HEK293 (cell line): ENCODE measurements around the gene ZSCAN2.
A peak's percentile ranks its signal among the peaks of the same experiment; 100 is the strongest.

Experiments used
- CTCF ChIA-PET: fragments of 350-600 bp; formaldehyde crosslinking; extraction: SDS; loops from one replicate; lab custom pipeline; 2021; ENCODE audit warnings: antibody characterized with exemption; lab: Yijun Ruan, JAX
- POLR2A ChIA-PET: fragments of 300-600 bp; formaldehyde crosslinking; extraction: SDS; loops from one replicate; lab custom pipeline; 2020; ENCODE audit warnings: antibody characterized with exemption, inconsistent platforms; lab: Yijun Ruan, JAX
- H3K27ac ChIP-seq: fragments of 200-500 bp; sonication (Bioruptor generic); 2 replicates; pipeline ENCODE4 v1.5.1; 2014; ENCODE audit warnings: low read depth, low read length, control low read depth, inconsistent platforms; ENCODE audit errors: extremely low read depth
- H3K36me3 ChIP-seq, 2 experiments: fragments of 200-500 bp in 1 of 2; sonication (Bioruptor generic) in 1 of 2; 1 replicate in 1 of 2; 2 replicates in 1 of 2; pipeline ENCODE4 v1.5.1; 2014 to 2017; ENCODE audit warnings: inconsistent platforms in 2 of 2, low read length in 2 of 2; ENCODE audit not compliant: control insufficient read depth in 2 of 2, insufficient read depth in 1 of 2
- H3K4me1 ChIP-seq: fragments of 200-500 bp; sonication (Bioruptor generic); 2 replicates; pipeline ENCODE4 v1.5.1; 2014; ENCODE audit warnings: mild to moderate bottlenecking, low read length, inconsistent platforms; ENCODE audit not compliant: control insufficient read depth, insufficient read depth
- H3K4me3 ChIP-seq: 2 replicates; pipeline ENCODE4 v1.5.1; 2011; ENCODE audit warnings: low read depth, mild to moderate bottlenecking, control low read depth, low read length, moderate library complexity
- H3K9me3 ChIP-seq: fragments of 200-500 bp; sonication (Bioruptor generic); 2 replicates; pipeline ENCODE4 v1.5.1; 2014; ENCODE audit warnings: low read depth, low read length, inconsistent platforms; ENCODE audit not compliant: control insufficient read depth, insufficient read depth
- CTCF ChIP-seq: fragments of 450-650 bp; formaldehyde crosslinking; IDR thresholded peaks from 2 replicates; pipeline ENCODE4 v1.5.1; 2016; ENCODE audit warnings: missing biosample characterization, missing genetic modification characterization
- PATZ1 ChIP-seq: fragments of 450-650 bp; formaldehyde crosslinking; IDR thresholded peaks from 2 replicates; pipeline ENCODE4 v1.5.1; 2016; ENCODE audit warnings: missing biosample characterization, missing genetic modification characterization
- SCRT1 ChIP-seq: fragments of 450-650 bp; formaldehyde crosslinking; IDR thresholded peaks from 2 replicates; pipeline ENCODE4 v1.5.1; 2016; ENCODE audit warnings: missing biosample characterization, missing genetic modification characterization, borderline replicate concordance
- SCRT2 ChIP-seq: fragments of 450-650 bp; formaldehyde crosslinking; IDR thresholded peaks from 2 replicates; pipeline ENCODE4 v1.5.1; 2016; ENCODE audit warnings: missing biosample characterization, missing genetic modification characterization
- SP2 ChIP-seq: fragments of 450-650 bp; formaldehyde crosslinking; IDR thresholded peaks from 2 replicates; pipeline ENCODE4 v1.5.1; 2016; ENCODE audit warnings: missing biosample characterization, missing genetic modification characterization
- YY2 ChIP-seq: fragments of 450-650 bp; formaldehyde crosslinking; IDR thresholded peaks from 2 replicates; pipeline ENCODE4 v1.5.1; 2016; ENCODE audit warnings: missing biosample characterization, missing genetic modification characterization
- ZBTB1 ChIP-seq: fragments of 450-650 bp; formaldehyde crosslinking; IDR thresholded peaks from 2 replicates; pipeline ENCODE4 v1.5.1; 2016; ENCODE audit warnings: missing biosample characterization, missing genetic modification characterization
- ZBTB17 ChIP-seq: fragments of 450-650 bp; formaldehyde crosslinking; IDR thresholded peaks from 2 replicates; pipeline ENCODE4 v1.5.1; 2016; ENCODE audit warnings: missing biosample characterization, missing genetic modification characterization
- ZBTB20 ChIP-seq: fragments of 450-650 bp; formaldehyde crosslinking; IDR thresholded peaks from 2 replicates; pipeline ENCODE4 v1.5.1; 2016; ENCODE audit warnings: missing biosample characterization, missing genetic modification characterization
- ZBTB8A ChIP-seq: fragments of 450-650 bp; formaldehyde crosslinking; IDR thresholded peaks from 2 replicates; pipeline ENCODE4 v1.5.1; 2016; ENCODE audit warnings: missing biosample characterization, missing genetic modification characterization
- ZNF18 ChIP-seq: fragments of 450-650 bp; formaldehyde crosslinking; IDR thresholded peaks from 2 replicates; pipeline ENCODE4 v1.5.1; 2016; ENCODE audit warnings: missing biosample characterization, missing genetic modification characterization
- ZNF184 ChIP-seq: fragments of 450-650 bp; IDR thresholded peaks from 2 replicates; pipeline ENCODE4 v1.5.1; 2018; ENCODE audit warnings: missing biosample characterization, mild to moderate bottlenecking, missing genetic modification characterization
- ZNF280D ChIP-seq: fragments of 450-650 bp; formaldehyde crosslinking; IDR thresholded peaks from 2 replicates; pipeline ENCODE4 v1.5.1; 2016; ENCODE audit warnings: missing biosample characterization, missing genetic modification characterization
- ZNF335 ChIP-seq: fragments of 450-650 bp; formaldehyde crosslinking; conservative IDR thresholded peaks from 2 replicates; pipeline ENCODE4 v1.5.1; 2016; ENCODE audit warnings: missing biosample characterization, missing genetic modification characterization
- ZNF398 ChIP-seq: fragments of 450-650 bp; formaldehyde crosslinking; IDR thresholded peaks from 2 replicates; pipeline ENCODE4 v1.5.1; 2017; ENCODE audit warnings: missing biosample characterization, missing genetic modification characterization
- ZNF433 ChIP-seq: fragments of 450-650 bp; formaldehyde crosslinking; IDR thresholded peaks from 2 replicates; pipeline ENCODE4 v1.5.1; 2016; ENCODE audit warnings: missing biosample characterization, missing genetic modification characterization, low read depth
- ZNF521 ChIP-seq: fragments of 450-650 bp; formaldehyde crosslinking; IDR thresholded peaks from 2 replicates; pipeline ENCODE4 v1.5.1; 2017; ENCODE audit warnings: missing biosample characterization, mild to moderate bottlenecking, missing genetic modification characterization
- ZNF561 ChIP-seq: fragments of 450-650 bp; IDR thresholded peaks from 2 replicates; pipeline ENCODE4 v1.5.1; 2018; ENCODE audit warnings: missing biosample characterization, missing genetic modification characterization, borderline replicate concordance
- ZNF585B ChIP-seq: fragments of 450-650 bp; formaldehyde crosslinking; IDR thresholded peaks from 2 replicates; pipeline ENCODE4 v1.5.1; 2016; ENCODE audit warnings: missing biosample characterization, missing genetic modification characterization
- ZNF600 ChIP-seq: fragments of 450-650 bp; formaldehyde crosslinking; IDR thresholded peaks from 2 replicates; pipeline ENCODE4 v1.5.1; 2016; ENCODE audit warnings: missing biosample characterization, missing genetic modification characterization
- ZNF747 ChIP-seq: fragments of 450-650 bp; formaldehyde crosslinking; IDR thresholded peaks from 2 replicates; pipeline ENCODE4 v1.5.1; 2016; ENCODE audit warnings: missing biosample characterization, missing genetic modification characterization
- ZNF791 ChIP-seq: fragments of 450-650 bp; formaldehyde crosslinking; IDR thresholded peaks from 2 replicates; pipeline ENCODE4 v1.5.1; 2016; ENCODE audit warnings: missing biosample characterization, missing genetic modification characterization
- ZSCAN30 ChIP-seq: fragments of 450-650 bp; IDR thresholded peaks from 2 replicates; pipeline ENCODE4 v1.5.1; 2018; ENCODE audit warnings: missing biosample characterization, mild to moderate bottlenecking, missing genetic modification characterization, moderate library complexity

Gene ZSCAN2

GRCh38 chr15:84653910-84654688, 53.3 kb downstream of the ZSCAN2 start, which contains the start of gene WDR73 (continued):
- TF ChIP-seq ZNF280D (tag by site-specific recombination) (no peak), ZNF747 (tag by site-specific recombination) (no peak), ZNF561 (no peak), YY2 (tag by site-specific recombination) (peak; percentile 90), ZBTB1 (tag by site-specific recombination) (no peak), SP2 (tag by site-specific recombination) (peak; percentile 92), ZBTB20 (tag by site-specific recombination) (peak; percentile 43; the same call in 1 of the 2 replicates), ZNF791 (tag by site-specific recombination) (no peak), ZNF184 (tag by site-specific recombination) (0 out of 2 replicates have a peak, but pooled peaks have one; percentile 56)
- TF ChIP-seq, all 188 proteins: peak for 41

- POLR2A ChIA-PET = interaction anchor here (0.5 to 2.8 kb wide), 18 partner anchors 8 to 325 kb away, joined by 3 to 26 read pairs (median 4); partner anchors contain the start of genes SEC11A and ZSCAN2
- CTCF ChIA-PET = interaction anchor here (0.6 to 4.9 kb wide), 20 partner anchors 9 to 1724 kb away, joined by 3 to 19 read pairs (median 4); partner anchors contain the start of gene ZSCAN2
- peaks cover 30 to 37% of the 10 kb centered on the region in 2 experiments for H3K36me3 ChIP-seq
- peak overlapping the region; percentile 71 for H3K27ac ChIP-seq
- no peaks in the 10 kb centered on the region for H3K9me3 ChIP-seq
- H3K4me3 ChIP-seq = peak overlapping the region; percentile 78
- H3K4me1 ChIP-seq = peaks cover 8% of the 10 kb centered on the region
- TF ChIP-seq ZNF18 (tag by site-specific recombination) (no peak), ZSCAN30 (tag by site-specific recombination) (0 out of 2 replicates have a peak, but pooled peaks have one; percentile 30), ZNF600 (tag by site-specific recombination) (peak; percentile 97), ZNF585B (tag by site-specific recombination) (no peak), ZNF398 (peak; percentile 22; the same call in 1 of the 2 replicates), ZNF335 (tag by site-specific recombination) (peak; percentile 14), SCRT1 (tag by site-specific recombination) (peak; percentile 98), ZBTB1 (tag by site-specific recombination) (no peak), ZBTB8A (peak; percentile 43; the same call in 1 of the 2 replicates), CTCF (tag by site-specific recombination) (peak; percentile 86), ZBTB17 (tag by site-specific recombination) (peak; percentile 83), PATZ1 (tag by site-specific recombination) (peak; percentile 24; the same call in 1 of the 2 replicates), ZNF521 (no peak), ZNF433 (tag by site-specific recombination) (no peak), SCRT2 (peak; percentile 99)
Observed at GRCh38 chr15:84654689-84655453, 54.1 kb downstream of the ZSCAN2 start.
